DMS 273 (cell line): ENCODE measurements around the gene CWH43.
"Not testable (repeated sequence)": the region's sequence is repeated elsewhere in the genome, so short reads cannot be mapped to it uniquely, and the experiment has no call there.

ENCODE experiments used
- DNase-seq: peaks from one replicate; lab custom pipeline; 2025; ENCODE audit not compliant: unreplicated experiment; lab: John Stamatoyannopoulos, UW

CWH43 gene

GRCh38 chr4:48974979-48975640 is 11.0 kb upstream of the CWH43 start:
- peak; percentile 49 for DNase-seq

GRCh38 chr4:48976041-48976440 is 10.0 kb upstream of the CWH43 start:
- no peak for DNase-seq

- DNase-seq: no peak
Observed at GRCh38 chr4:48979914-48980579, 6.0 kb upstream of the CWH43 start.

GRCh38 chr4:48984005-48984404 is 2.1 kb upstream of the CWH43 start:
- DNase-seq: not testable (repeated sequence)

- DNase-seq: no peak
Observed at GRCh38 chr4:48985602-48985975, 486 bp upstream of the CWH43 start.

- DNase-seq: no peak
Observed at GRCh38 chr4:48986654-48987164, 634 bp downstream of the CWH43 start.

GRCh38 chr4:48989461-48990203 is 3.6 kb downstream of the CWH43 start:
- no peak for DNase-seq

- no peak for DNase-seq
Observed at GRCh38 chr4:48991357-48991756, 5.3 kb downstream of the CWH43 start.

GRCh38 chr4:48997962-48998361 is 11.9 kb downstream of the CWH43 start:
- DNase-seq: no peak

- DNase-seq: no peak
Observed at GRCh38 chr4:48998440-48998839, 12.4 kb downstream of the CWH43 start.

- DNase-seq: no peak
Observed at GRCh38 chr4:49000806-49001205, 14.7 kb downstream of the CWH43 start.

GRCh38 chr4:49002931-49003330 is 16.9 kb downstream of the CWH43 start:
- DNase-seq: no peak

- no peak for DNase-seq
Observed at GRCh38 chr4:49018718-49019295, 32.7 kb downstream of the CWH43 start.

- peak; percentile 58 for DNase-seq
Observed at GRCh38 chr4:49032440-49033161, 46.5 kb downstream of the CWH43 start.

GRCh38 chr4:49036528-49036927 is 50.5 kb downstream of the CWH43 start:
- DNase-seq: peak; percentile 2

GRCh38 chr4:49044270-49044669 is 58.2 kb downstream of the CWH43 start:
- peak; percentile 2 for DNase-seq

GRCh38 chr4:49058306-49058705 is 72.2 kb downstream of the CWH43 start:
- no peak for DNase-seq

GRCh38 chr4:49063670-49064069 is 77.6 kb downstream of the CWH43 start:
- no peak for DNase-seq

GRCh38 chr4:49072196-49072595 is 86.1 kb downstream of the CWH43 start:
- DNase-seq: not testable (repeated sequence)

GRCh38 chr4:49091883-49092282 is 105.8 kb downstream of the CWH43 start:
- not testable (repeated sequence) for DNase-seq

- not testable (repeated sequence) for DNase-seq
Observed at GRCh38 chr4:49092608-49093135, 106.6 kb downstream of the CWH43 start.
